Central memory CD8-positive, alpha-beta T cell (primary cell): ENCODE measurements around the gene PALB2.

Experiments
- ATAC-seq: fragments of 150-1000 bp; cut with Tn5 transposase; replicated peaks from 2 replicates; pipeline ENCODE4 v1.10.0; 2022; ENCODE audit warnings: mild to moderate bottlenecking, moderate FRiP score, moderate number of reproducible peaks; ENCODE audit not compliant: poor library complexity, severe bottlenecking; ENCODE audit errors: extremely low read depth
- DNase-seq, 2 donors: peaks; one replicate each; pipeline ENCODE4 v3.0.0; 2021; ENCODE audit warnings: low spot score in 2 of 2
- H3K27ac Mint-ChIP-seq: one replicate; pipeline ENCODE4 v1.8.0; 2022; ENCODE audit warnings: low read depth, mild to moderate bottlenecking, moderate library complexity, mixed read lengths
- H3K27me3 Mint-ChIP-seq: one replicate; pipeline ENCODE4 v1.8.0; 2022; ENCODE audit warnings: mixed read lengths
- H3K36me3 Mint-ChIP-seq: one replicate; pipeline ENCODE4 v1.8.0; 2022; ENCODE audit warnings: mild to moderate bottlenecking, moderate library complexity, mixed read lengths; ENCODE audit not compliant: insufficient read depth
- H3K4me1 Mint-ChIP-seq: one replicate; pipeline ENCODE4 v1.8.0; 2022; ENCODE audit warnings: mixed read lengths
- H3K4me3 Mint-ChIP-seq: one replicate; pipeline ENCODE4 v1.8.0; 2022; ENCODE audit warnings: mild to moderate bottlenecking, moderate library complexity, mixed read lengths
- H3K9me3 Mint-ChIP-seq: one replicate; pipeline ENCODE4 v1.8.0; 2022; ENCODE audit warnings: mixed read lengths

The PALB2 gene

GRCh38 chr16:23670137-23670776 is 29.1 kb upstream of the PALB2 start:
- no peak for DNase-seq
- no peak for ATAC-seq

GRCh38 chr16:23668873-23669272 is 27.8 kb upstream of the PALB2 start:
- Mint-ChIP-seq H3K27ac (no peak overlapping the region), H3K9me3 (no peaks in the 10 kb centered on the region), H3K4me3 (no peak overlapping the region), H3K27me3 (no peaks in the 10 kb centered on the region), H3K4me1 (no peaks in the 10 kb centered on the region), H3K36me3 (peaks cover 35% of the 10 kb centered on the region)
- DNase-seq: no peak
- ATAC-seq: no peak

More at GRCh38 chr16:23670137-23670776, 29.1 kb upstream of the PALB2 start:
- H3K4me1 Mint-ChIP-seq: no peaks in the 10 kb centered on the region
- H3K4me3 Mint-ChIP-seq: no peak overlapping the region
- H3K9me3 Mint-ChIP-seq: no peaks in the 10 kb centered on the region
- H3K27ac Mint-ChIP-seq: no peak overlapping the region
- H3K27me3 Mint-ChIP-seq: no peaks in the 10 kb centered on the region
- peaks cover 27% of the 10 kb centered on the region for H3K36me3 Mint-ChIP-seq

GRCh38 chr16:23668225-23668624 is 27.1 kb upstream of the PALB2 start:
- no peaks in the 10 kb centered on the region for H3K9me3 Mint-ChIP-seq
- H3K36me3 Mint-ChIP-seq: peaks cover 37% of the 10 kb centered on the region
- no peaks in the 10 kb centered on the region for H3K4me1 Mint-ChIP-seq
- DNase-seq: no peak
- no peak for ATAC-seq
- no peak overlapping the region for H3K4me3 Mint-ChIP-seq
- no peak overlapping the region for H3K27ac Mint-ChIP-seq
- H3K27me3 Mint-ChIP-seq: no peaks in the 10 kb centered on the region

- ATAC-seq (no peak), DNase-seq (no peak)
- Mint-ChIP-seq H3K4me1 (no peaks in the 10 kb centered on the region), H3K27ac (no peak overlapping the region), H3K4me3 (no peak overlapping the region), H3K36me3 (peaks cover 44% of the 10 kb centered on the region), H3K9me3 (no peaks in the 10 kb centered on the region), H3K27me3 (no peaks in the 10 kb centered on the region)
Observed at GRCh38 chr16:23667355-23667659, 26.2 kb upstream of the PALB2 start.

- DNase-seq (no peak), ATAC-seq (no peak)
- Mint-ChIP-seq H3K4me1 (no peaks in the 10 kb centered on the region), H3K4me3 (no peak overlapping the region), H3K27me3 (no peaks in the 10 kb centered on the region), H3K36me3 (peaks cover 47% of the 10 kb centered on the region), H3K9me3 (no peaks in the 10 kb centered on the region), H3K27ac (no peak overlapping the region)
Observed at GRCh38 chr16:23666571-23667354, 25.7 kb upstream of the PALB2 start.

- no peak overlapping the region for H3K27ac Mint-ChIP-seq
- no peak overlapping the region for H3K4me3 Mint-ChIP-seq
- H3K27me3 Mint-ChIP-seq: no peaks in the 10 kb centered on the region
- DNase-seq (no peak), ATAC-seq (no peak)
- no peaks in the 10 kb centered on the region for H3K4me1 Mint-ChIP-seq
- H3K9me3 Mint-ChIP-seq: no peaks in the 10 kb centered on the region
- peaks cover 59% of the 10 kb centered on the region for H3K36me3 Mint-ChIP-seq
Observed at GRCh38 chr16:23663918-23664317, 22.8 kb upstream of the PALB2 start.

- H3K27ac Mint-ChIP-seq: no peak overlapping the region
- peaks cover 31% of the 10 kb centered on the region for H3K36me3 Mint-ChIP-seq
- DNase-seq (no peak), ATAC-seq (no peak)
- H3K27me3 Mint-ChIP-seq: no peaks in the 10 kb centered on the region
- no peaks in the 10 kb centered on the region for H3K9me3 Mint-ChIP-seq
- H3K4me3 Mint-ChIP-seq: no peak overlapping the region
- H3K4me1 Mint-ChIP-seq: peaks cover 17% of the 10 kb centered on the region
Observed at GRCh38 chr16:23651943-23652468, 10.9 kb upstream of the PALB2 start.

GRCh38 chr16:23650674-23651416 is 9.7 kb upstream of the PALB2 start:
- Mint-ChIP-seq H3K4me3 (no peak overlapping the region), H3K27me3 (no peaks in the 10 kb centered on the region), H3K27ac (no peak overlapping the region), H3K36me3 (peaks cover 40% of the 10 kb centered on the region), H3K4me1 (peaks cover 24% of the 10 kb centered on the region), H3K9me3 (no peaks in the 10 kb centered on the region)
- no peak for ATAC-seq
- no peak for DNase-seq

GRCh38 chr16:23642246-23642774 is 1.2 kb upstream of the PALB2 start:
- ATAC-seq (no peak), DNase-seq (no peak)
- Mint-ChIP-seq H3K27me3 (no peaks in the 10 kb centered on the region), H3K4me1 (peaks cover 47% of the 10 kb centered on the region), H3K9me3 (no peaks in the 10 kb centered on the region), H3K36me3 (peaks cover 49% of the 10 kb centered on the region), H3K27ac (peak overlapping the region; percentile 94), H3K4me3 (peak overlapping the region; percentile 93)

- peaks cover 33% of the 10 kb centered on the region for H3K4me1 Mint-ChIP-seq
- DNase-seq: no peak
- H3K27me3 Mint-ChIP-seq: no peaks in the 10 kb centered on the region
- no peak for ATAC-seq
- peak overlapping the region; percentile 93 for H3K4me3 Mint-ChIP-seq
- H3K27ac Mint-ChIP-seq: peak overlapping the region; percentile 94
- no peaks in the 10 kb centered on the region for H3K9me3 Mint-ChIP-seq
- H3K36me3 Mint-ChIP-seq: peaks cover 45% of the 10 kb centered on the region
Observed at GRCh38 chr16:23640615-23640930, 537 bp downstream of the PALB2 start.

GRCh38 chr16:23635958-23636357 is 5.2 kb downstream of the PALB2 start:
- H3K27me3 Mint-ChIP-seq: no peaks in the 10 kb centered on the region
- H3K4me3 Mint-ChIP-seq: no peak overlapping the region
- H3K4me1 Mint-ChIP-seq: peaks cover 19% of the 10 kb centered on the region
- no peak for ATAC-seq
- H3K27ac Mint-ChIP-seq: no peak overlapping the region
- no peaks in the 10 kb centered on the region for H3K9me3 Mint-ChIP-seq
- peaks cover 31% of the 10 kb centered on the region for H3K36me3 Mint-ChIP-seq
- no peak for DNase-seq

- no peaks in the 10 kb centered on the region for H3K27me3 Mint-ChIP-seq
- H3K27ac Mint-ChIP-seq: no peak overlapping the region
- ATAC-seq (no peak), DNase-seq (no peak)
- peaks cover 11% of the 10 kb centered on the region for H3K4me1 Mint-ChIP-seq
- no peaks in the 10 kb centered on the region for H3K9me3 Mint-ChIP-seq
- no peak overlapping the region for H3K4me3 Mint-ChIP-seq
- H3K36me3 Mint-ChIP-seq: peaks cover 30% of the 10 kb centered on the region
Observed at GRCh38 chr16:23634461-23635036, 6.6 kb downstream of the PALB2 start.
